GM12878 (cell line): ENCODE data around the gene HELZ.

Experiments
- SMC3 ChIP-seq: IDR thresholded peaks from 2 replicates; pipeline ENCODE4 v1.6.1; 2011; ENCODE audit warnings: low read length, improper control_type of control experiment, borderline replicate concordance
- ZNF622 ChIP-seq: fragments of 450-650 bp; IDR thresholded peaks from 2 replicates; pipeline ENCODE4 v1.6.1; 2017; ENCODE audit warnings: mild to moderate bottlenecking, inconsistent platforms
- TF ChIP-seq, protein P1 (sequence below), 3 experiments: IDR thresholded peaks in 2 of 3; conservative IDR thresholded peaks in 1 of 3; 2 replicates each; pipeline ENCODE4 v1.5.1; 2011; ENCODE audit warnings: low read depth in 3 of 3, low read length in 3 of 3, mild to moderate bottlenecking in 3 of 3, control low read depth in 2 of 3, moderate library complexity in 2 of 3, inconsistent platforms in 1 of 3, mixed read lengths in 1 of 3; ENCODE audit not compliant: control insufficient read depth in 2 of 3, insufficient read depth in 1 of 3; ENCODE audit errors: extremely low read depth in 1 of 3

- TF ChIP-seq ZNF622, result no peak
- TF ChIP-seq SMC3, result no peak
- TF ChIP-seq, protein P1, sequence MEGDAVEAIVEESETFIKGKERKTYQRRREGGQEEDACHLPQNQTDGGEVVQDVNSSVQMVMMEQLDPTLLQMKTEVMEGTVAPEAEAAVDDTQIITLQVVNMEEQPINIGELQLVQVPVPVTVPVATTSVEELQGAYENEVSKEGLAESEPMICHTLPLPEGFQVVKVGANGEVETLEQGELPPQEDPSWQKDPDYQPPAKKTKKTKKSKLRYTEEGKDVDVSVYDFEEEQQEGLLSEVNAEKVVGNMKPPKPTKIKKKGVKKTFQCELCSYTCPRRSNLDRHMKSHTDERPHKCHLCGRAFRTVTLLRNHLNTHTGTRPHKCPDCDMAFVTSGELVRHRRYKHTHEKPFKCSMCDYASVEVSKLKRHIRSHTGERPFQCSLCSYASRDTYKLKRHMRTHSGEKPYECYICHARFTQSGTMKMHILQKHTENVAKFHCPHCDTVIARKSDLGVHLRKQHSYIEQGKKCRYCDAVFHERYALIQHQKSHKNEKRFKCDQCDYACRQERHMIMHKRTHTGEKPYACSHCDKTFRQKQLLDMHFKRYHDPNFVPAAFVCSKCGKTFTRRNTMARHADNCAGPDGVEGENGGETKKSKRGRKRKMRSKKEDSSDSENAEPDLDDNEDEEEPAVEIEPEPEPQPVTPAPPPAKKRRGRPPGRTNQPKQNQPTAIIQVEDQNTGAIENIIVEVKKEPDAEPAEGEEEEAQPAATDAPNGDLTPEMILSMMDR (IDR thresholded peaks at IDR 0.05 in 2 of 3, conservative IDR thresholded peaks at IDR 0.05 in 1 of 3; ENCODE audit: control insufficient read depth in 2 of 3, extremely low read depth in 1 of 3, insufficient read depth in 1 of 3, low read depth in 3 of 3, low read length in 3 of 3), result no peak
Measured at GRCh38 chr17:67129283-67129682, 115.7 kb downstream of the HELZ start.
